Mucosa of gallbladder (tissue), 1 donor: ENCODE measurements around the gene MRPS35. TPM values are rescaled to one million over a fixed set of nuclear protein-coding genes. Genes with fewer than 3 reads are reported as not detected.

ENCODE experiments used
- total RNA-seq: library from RNA; stranded (reverse); gene quantifications from one replicate; pipeline ENCODE4 v1.2.1, GENCODE V29; 2021
- donor health status: DM: no; HTN: no; CAD: no.

The MRPS35 gene
- total RNA-seq, 1 donor from 2014 or later, result 39.9 TPM

Other genes starting within 250 kb of the MRPS35 start
- 46.7 TPM for gene PPFIBP1, start 186.6 kb upstream of the MRPS35 start, total RNA-seq
- gene REP15, start 14.4 kb upstream of the MRPS35 start, total RNA-seq, result 0.95 TPM
- gene KLHL42, start 69.4 kb downstream of the MRPS35 start, total RNA-seq, result 37.2 TPM
- not detected for gene MANSC4, start 69.4 kb downstream of the MRPS35 start, total RNA-seq